Measurements from ENCODE around the gene KAZN.

The KAZN gene

GRCh38 chr1:14583788-14584187 lies 14.7 kb upstream of the KAZN start:
- no peak for TF ChIP-seq CTCF (conservative IDR thresholded peaks at IDR 0.05; ENCODE audit: low read depth, low read length)
- H3K4me3 ChIP-seq (ENCODE audit: low read depth, low read length): no peak overlapping the region
- no peak for DNase-seq (ENCODE audit: low read depth)

DNA sequence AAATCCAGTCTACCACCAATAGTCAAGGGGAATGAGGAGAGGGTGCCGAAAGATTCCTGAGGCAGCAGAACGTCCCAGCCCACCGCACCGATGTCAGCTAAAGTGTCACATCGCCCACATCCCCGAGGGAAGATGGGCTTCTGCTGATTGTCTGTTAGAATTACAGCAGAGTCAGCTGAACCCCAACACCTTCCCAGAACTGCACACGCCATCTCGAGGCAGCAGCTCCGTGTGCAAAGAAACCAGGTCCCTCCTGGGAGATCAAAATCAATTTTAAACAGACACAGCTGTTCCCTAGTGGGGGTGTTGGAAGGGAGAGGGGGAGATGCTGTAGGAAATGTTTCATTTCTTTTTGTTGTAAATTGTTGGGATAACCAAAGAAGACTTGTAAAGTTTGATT lies 12.8 kb upstream of the KAZN start:
- no peak overlapping the region for H3K4me3 ChIP-seq (ENCODE audit: low read depth, low read length)
- TF ChIP-seq CTCF (conservative IDR thresholded peaks at IDR 0.05; ENCODE audit: low read depth, low read length): no peak
- no peak for DNase-seq (ENCODE audit: low read depth)

- H3K4me3 ChIP-seq (ENCODE audit: low read depth, low read length): no peak overlapping the region
- no peak for DNase-seq (ENCODE audit: low read depth)
- no peak for TF ChIP-seq CTCF (conservative IDR thresholded peaks at IDR 0.05; ENCODE audit: low read depth, low read length)
Measured at GRCh38 chr1:14590411-14591180, 7.9 kb upstream of the KAZN start.

- no peak for TF ChIP-seq CTCF (conservative IDR thresholded peaks at IDR 0.05; ENCODE audit: low read depth, low read length)
- DNase-seq (ENCODE audit: low read depth): no peak
- no peak overlapping the region for H3K4me3 ChIP-seq (ENCODE audit: low read depth, low read length)
Measured at GRCh38 chr1:14591600-14591999, 6.9 kb upstream of the KAZN start.

DNA sequence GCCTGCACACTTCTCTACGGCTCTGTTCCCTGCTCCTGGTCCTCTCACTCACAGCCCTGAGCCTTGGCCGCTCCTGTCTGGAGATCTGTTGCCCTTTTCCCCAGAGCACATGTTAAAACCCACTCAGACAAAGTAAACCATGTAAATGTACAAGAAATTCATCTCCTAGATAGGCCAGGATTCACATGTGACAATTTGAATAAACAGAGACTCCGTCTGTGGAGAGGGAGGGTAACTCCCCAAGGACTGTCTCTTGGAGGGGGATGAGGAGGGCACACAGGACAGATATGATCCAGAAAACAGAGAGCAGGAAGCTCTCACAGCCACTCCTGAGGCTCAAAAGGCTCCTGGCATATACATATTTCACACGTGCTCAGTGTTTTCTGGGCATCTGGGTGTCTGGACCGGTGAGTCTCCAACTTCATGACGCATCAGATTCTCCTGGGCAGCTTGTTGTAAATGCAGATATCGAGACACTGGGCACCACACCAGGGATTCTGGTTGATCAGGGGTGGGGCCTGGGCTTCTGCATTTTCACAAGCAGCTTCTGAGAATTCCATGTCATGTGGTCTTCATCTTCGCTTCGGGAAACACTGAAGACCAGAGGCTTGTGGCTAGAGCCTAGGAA lies 6.4 kb upstream of the KAZN start:
- no peak overlapping the region for H3K4me3 ChIP-seq (ENCODE audit: low read depth, low read length)
- no peak for DNase-seq (ENCODE audit: low read depth)
- no peak for TF ChIP-seq CTCF (conservative IDR thresholded peaks at IDR 0.05; ENCODE audit: low read depth, low read length)

GRCh38 chr1:14593302-14593701 lies 5.2 kb upstream of the KAZN start:
- TF ChIP-seq CTCF (conservative IDR thresholded peaks at IDR 0.05; ENCODE audit: low read depth, low read length): no peak

DNA sequence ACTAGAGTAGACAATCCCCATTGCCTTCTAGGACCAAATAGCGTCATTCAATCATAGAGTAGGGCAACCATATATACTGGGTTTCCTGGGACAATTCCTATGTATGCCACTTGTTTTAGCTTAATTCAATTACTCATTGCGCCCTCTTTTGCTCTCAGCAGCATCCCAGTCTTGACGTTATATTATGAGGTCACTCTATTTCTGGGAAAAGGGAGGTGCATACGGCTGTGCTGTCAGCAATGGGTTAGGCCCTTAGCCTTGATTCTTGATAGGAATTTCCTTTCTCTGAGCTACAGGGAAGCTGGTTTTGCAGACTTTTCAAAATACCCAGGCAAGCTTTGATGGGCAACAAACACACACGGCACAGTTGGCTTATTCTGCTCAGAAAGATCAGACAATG lies 4.4 kb upstream of the KAZN start:
- no peak for TF ChIP-seq CTCF (conservative IDR thresholded peaks at IDR 0.05; ENCODE audit: low read depth, low read length)
- no peak overlapping the region for H3K4me3 ChIP-seq (ENCODE audit: low read depth, low read length)
- DNase-seq (ENCODE audit: low read depth): no peak

More at GRCh38 chr1:14593302-14593701, 5.2 kb upstream of the KAZN start:
- no peak for DNase-seq (ENCODE audit: low read depth)
- H3K4me3 ChIP-seq (ENCODE audit: low read depth, low read length): no peak overlapping the region

All from choroid plexus epithelial cell (primary cell).